HG03280 (cell line): ENCODE results near the gene SYT1.

Experiments
- ATAC-seq: cut with Tn5 transposase; IDR thresholded peaks from one replicate; pipeline ENCODE4 v1.9.1; 2021; ENCODE audit warnings: mild to moderate bottlenecking, moderate library complexity; ENCODE audit not compliant: unreplicated experiment

SYT1 gene

DNA sequence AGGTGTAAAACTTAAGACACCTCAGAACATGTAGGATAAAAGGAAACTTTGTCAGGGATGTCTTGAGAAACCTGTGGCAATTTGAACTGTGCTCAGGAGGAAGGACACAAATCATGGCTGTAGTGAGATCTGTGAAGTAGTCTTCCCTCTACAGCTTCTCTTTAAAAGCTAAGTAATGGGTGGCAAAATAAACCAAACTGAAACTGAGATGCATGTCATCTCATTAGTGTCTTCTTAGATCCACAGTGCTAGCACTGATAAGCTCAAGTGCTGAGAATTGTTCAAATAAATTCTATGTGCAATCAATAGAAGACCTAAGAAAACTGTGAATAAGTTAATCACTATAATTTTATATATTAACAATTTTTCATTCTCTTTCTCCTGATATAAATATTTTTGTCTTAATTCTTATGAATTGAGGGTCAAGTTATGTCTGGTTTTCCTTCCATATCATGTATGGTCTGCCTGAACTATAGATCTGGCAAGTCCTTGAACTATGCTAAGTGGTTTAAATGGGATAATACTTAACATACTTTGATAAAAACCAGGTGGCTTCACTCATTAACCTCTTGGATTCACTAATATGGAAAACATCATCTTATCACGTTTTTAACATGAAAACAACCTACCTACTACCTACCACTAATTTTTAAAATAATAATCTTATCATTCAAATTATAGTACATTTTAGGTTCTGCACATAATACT lies 27.2 kb downstream of the SYT1 start:
- ATAC-seq, result no peak

DNA sequence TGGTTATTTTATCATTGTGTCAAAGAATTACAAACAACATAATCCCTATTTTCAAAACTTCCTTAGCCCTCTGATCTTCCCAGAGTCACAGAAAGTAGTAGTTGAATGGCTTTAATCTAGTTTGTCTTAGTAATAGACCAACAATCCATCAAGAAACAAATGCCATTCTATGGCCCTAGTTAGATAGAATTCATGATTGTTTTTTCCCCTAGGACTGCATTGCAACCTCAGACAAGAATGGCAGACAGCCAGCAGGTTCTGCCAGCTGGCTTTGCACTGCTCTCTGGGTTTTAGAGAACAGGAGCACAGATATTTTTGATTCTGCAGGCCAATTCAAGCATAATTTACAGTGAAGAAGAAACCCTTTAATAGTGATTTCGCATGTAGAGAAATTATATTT lies 33.8 kb downstream of the SYT1 start:
- ATAC-seq, result no peak

DNA sequence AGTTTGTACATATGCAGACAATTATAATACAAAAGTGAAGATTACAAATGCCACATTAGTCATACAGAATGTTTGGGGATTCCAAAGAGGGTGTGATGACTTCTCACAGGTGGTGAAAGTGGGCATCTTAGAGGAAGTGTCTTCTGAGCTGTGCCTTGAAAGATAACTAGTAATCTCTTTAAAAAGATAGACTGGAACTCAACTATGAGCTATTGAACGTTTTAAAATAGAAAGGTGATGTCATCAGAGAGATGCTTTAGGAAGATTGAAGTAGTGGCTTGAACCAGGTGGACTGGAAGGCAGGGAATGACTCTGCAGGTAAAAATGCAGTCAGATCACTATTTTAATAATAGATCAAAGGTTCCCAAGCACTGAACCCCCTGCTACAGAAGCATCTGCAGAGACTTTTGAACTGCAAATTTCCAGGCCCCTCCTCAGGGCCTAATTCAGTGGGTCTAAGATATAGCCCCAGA lies 50.3 kb downstream of the SYT1 start:
- ATAC-seq, result no peak

DNA sequence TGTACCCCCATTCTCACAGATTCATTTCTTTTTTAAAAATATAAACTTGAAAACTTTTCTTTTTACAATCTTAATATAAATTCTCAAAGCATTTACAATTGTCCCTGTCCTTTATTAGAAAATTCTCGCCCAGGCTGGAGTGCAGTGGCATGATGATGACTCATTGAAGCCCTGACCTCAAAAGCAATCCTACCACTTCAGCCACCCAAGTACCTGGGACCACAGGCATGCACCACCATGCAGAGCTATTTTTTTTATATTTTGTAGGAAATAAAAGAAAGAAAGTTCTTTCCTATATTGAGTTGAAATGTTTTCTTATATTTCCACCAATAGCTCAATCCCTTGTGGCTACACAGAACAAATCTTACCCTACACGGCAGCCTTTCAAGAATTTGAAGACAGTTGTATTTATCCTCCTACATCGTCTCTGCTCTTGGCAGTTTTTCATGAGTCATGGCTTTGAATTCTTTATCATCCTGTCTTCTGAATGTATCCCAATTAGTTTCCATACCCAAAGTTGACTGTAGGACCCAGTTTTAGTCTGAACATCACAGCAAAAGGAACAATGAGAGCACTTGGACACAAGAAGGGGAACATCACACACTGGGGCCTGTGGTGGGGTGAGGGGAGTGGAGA lies 52.4 kb downstream of the SYT1 start:
- ATAC-seq, result no peak

DNA sequence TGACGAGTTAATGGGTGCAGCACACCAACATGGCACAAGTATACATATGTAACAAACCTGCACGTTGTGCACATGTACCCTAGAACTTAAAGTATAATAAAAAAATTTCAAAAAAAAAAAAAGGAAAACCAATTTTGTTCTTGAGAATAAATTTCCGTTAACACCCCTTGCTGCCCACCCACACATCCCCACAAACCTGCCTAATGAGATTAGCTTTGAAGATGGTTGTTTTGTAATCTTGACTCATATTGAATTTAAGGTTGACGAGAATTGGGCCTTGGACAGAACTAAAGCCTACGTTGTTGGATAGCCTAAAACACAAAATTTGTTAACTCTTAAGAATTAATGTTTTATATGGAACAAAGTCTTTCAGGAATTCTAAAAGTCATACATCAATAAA lies 52.9 kb downstream of the SYT1 start:
- ATAC-seq, result no peak

DNA sequence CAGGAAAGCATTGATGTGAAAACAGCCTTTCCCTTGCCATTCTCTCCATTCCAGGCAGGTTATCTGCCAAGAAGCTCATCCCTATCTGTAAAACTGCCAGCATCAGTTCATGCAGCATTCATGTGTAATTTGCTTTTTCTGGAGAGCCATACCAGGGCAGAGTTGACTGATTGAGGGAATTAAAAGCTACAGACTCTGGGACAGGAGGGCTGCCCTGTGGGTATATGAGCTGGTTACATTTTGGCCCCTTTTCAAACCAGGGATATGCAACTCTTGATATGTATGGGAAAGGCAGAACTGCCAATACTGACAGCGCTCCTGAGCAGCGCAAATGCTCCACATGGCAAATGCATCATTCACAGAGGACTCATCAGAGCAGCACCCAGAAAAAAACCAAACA lies 53.7 kb downstream of the SYT1 start:
- ATAC-seq, result no peak

DNA sequence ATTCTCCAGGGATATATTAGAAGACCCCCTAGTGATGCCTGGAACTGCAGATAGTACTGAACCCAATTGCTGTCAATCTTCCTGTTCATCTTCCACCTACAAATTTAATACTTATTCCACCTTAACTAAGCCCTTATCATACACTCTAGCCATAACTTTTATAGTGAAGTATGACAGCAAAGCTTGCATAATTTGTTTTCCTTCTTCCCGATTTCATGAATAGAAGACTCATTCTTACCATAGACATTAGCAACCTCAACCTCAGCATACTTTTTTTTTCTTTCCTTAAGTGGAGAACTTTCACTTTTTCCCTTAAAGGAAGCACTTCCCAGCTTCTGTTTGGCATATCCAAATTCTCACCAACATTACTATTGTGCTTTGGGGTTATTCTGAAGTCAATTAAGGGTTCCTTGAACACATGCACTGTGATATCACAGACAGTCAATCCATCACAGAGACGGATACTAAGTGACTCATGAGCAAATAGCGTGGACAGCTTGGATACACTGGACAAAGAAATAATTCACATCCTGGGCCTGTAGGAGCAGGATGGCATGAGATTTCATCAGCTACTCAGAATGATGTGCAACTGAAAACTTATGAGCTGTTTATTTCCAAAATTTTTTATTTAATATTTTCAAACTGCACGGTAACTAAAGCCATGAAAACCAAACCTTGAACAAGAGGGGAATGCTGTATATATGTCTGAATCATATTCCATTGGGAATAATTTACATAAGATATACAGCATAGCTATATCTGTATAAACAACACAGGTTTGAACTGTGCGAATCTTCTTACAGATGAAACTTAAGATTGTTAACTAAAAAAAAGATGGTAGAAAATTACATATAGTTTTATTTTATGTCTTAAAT lies 63.9 kb downstream of the SYT1 start:
- no peak for ATAC-seq

DNA sequence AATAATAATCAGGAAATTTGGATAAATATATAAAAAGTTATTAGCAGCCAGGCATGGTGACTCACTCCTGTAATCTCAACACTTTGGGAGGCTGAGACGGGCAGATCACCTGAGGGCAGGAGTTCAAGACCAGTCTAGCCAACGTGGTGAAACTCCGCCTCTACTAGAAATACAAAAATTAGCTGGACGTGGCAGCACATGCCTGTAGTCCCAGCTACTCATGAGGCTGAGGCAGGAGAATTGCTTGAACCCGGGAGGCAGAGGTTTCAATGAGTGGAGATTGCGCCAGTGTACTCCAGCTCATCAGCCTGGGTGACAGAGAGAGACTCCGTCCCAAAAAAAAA lies 64.5 kb downstream of the SYT1 start:
- ATAC-seq, result no peak

DNA sequence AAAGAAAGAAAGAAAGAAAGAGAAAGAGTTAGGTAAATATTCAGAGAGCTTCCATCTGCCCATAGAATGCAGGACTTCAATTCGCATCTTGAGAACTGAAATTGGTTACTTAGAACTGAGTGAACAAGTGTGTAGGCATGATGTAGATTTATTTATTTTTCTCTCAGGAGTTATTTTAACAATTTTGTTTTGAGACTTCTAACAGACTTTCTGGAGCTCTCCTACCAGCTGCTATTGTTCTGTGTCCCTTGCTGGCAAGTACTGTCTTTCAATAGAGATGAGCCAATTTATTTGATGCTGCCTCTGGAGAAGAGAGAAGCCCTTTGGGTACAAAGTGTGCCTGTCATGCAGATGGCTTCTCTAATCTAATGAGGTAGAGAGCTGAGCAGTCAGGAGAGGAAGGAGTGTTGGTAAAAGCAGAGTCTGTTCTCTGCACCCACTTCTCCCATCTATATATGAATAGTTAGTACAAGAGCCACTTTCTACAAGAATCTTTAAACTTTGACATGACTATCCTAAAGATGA lies 67.0 kb downstream of the SYT1 start:
- ATAC-seq, result no peak

DNA sequence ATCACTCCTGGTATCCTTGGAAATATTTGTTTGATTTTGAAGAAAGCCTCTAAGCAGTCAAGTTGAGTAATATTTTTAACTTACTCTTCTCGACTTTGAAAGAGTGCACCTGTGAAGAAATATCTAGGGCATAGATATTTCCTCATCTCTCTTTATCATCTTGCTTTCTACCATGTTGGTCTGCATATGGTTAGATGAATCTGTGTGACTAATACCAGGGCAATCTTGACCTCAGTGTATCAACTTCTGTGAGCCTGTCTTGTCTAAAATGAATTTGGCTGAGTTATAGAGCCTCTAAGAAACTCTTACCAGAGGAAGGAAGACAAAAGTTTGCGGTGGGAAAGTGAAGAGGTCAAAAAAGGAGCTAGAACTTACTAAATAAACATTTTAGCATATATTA lies 68.4 kb downstream of the SYT1 start:
- ATAC-seq, result no peak

DNA sequence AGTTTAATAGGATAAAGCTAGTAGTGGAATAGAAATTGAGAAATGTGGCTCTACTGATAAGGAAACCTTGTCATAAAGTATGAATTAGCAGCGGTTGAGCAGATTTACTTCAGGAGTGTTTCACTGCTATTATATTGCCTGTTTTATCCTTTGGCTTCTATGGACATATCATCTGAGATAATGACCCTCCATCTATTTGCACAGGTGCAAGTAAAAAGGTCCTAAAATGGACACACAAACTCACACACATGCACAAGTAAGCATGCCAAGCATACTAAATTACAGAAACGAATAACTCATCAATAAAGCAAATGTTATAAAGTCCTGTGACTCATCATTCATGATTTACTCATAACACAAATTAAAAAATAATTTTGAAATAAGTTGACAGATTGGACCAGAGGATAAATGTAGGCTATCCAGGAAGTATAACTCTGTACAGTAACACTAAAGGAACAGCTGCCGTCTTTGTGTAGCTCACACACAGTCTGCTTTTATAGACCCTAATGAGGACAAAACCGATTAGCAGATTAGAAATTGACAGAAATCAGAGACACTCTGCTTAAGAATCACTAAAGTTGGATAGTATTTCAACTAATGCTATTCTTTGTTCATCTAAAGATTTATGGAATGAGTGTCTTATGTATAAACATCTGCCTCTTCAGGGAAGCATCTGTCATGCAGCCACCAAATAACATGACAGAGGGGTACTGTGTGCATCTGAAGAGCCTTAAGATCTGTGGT lies 73.9 kb downstream of the SYT1 start:
- ATAC-seq, result no peak

DNA sequence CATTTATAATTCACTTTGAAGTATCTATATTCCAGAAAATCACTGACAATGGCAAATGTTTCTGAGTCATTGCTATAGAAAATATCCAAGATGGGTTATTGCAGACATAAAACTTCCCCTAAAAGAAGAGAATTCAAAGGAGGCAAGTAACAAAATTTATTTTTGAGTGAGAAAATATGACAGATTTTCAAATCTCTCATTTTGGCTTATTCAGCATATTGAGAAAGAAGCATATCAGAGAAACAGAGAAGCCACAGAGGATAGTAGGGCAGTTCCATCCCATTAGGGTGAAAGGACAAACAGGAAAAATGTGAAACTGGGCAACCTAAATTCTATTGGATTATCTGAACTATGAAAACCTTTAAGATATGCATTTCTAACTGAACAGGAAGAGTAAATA lies 85.0 kb downstream of the SYT1 start:
- ATAC-seq, result no peak

DNA sequence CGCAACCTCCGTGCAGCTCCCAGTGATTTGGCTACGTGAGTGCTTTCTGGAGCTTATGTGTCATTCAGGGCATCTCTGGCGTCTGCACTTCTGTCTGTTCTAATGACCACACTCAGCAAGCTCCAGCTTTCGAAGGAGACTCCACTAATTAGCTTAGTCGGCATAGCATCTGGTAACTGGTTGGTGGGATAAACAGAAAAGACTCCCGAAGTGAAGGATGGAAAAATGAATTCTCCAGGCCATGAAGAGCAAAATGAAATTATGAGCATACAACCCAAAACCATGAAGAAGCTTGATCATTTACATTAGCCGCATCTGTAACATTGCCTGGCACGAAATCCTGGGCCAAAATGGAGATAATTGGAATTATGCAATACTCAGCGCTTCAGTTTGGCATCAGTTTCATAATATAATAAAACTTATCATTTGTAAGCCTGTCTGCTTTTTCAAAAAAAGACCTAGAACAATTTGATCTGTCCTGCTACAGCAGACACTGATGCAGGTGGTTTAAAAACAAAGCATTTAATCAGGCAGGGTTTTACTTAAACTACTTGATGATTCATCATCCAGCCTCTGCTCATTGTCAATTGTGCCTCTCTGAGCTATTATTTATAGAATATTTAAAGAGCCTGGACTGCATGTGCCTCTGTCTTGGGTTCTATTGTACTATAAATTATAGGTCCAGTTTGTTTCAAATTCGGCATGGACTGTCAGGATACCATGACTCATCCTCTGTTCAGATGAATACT lies 87.4 kb downstream of the SYT1 start:
- ATAC-seq, result no peak

DNA sequence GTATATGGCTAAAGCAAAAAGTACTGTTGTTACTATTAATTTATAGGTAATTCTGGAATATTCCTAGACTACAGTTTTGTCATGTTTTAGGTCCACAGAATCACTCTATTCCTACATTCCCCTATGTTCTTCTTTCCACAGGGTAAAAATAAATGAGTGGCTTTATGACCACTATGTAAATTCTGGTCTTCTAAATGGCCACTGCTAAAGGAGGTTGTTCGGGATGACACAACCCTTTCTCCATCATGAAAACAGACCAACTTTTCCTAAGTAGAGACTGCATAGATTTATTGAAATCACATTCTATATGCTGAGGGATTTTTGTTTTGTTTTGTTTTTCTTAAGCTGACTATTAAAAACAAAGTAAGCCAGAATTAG lies 88.0 kb downstream of the SYT1 start:
- no peak for ATAC-seq

DNA sequence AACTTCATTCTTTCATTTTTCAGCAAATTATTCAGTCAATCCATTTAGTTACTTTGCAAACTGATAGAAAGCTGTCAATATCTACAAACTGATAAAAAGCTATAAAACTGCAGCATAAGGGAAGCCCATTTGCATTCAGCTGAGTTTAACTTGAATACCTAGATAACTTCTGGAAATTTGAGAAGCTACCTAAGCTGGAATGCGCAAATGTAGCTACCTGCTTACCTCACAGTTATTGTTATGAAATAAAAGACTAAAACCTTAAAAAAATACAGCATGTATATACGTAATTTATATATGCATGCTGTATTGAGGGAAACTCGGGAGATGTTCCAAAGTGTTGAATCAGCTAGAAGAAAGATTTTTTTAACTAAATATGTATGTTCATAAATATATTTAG lies 94.4 kb downstream of the SYT1 start:
- ATAC-seq, result no peak

DNA sequence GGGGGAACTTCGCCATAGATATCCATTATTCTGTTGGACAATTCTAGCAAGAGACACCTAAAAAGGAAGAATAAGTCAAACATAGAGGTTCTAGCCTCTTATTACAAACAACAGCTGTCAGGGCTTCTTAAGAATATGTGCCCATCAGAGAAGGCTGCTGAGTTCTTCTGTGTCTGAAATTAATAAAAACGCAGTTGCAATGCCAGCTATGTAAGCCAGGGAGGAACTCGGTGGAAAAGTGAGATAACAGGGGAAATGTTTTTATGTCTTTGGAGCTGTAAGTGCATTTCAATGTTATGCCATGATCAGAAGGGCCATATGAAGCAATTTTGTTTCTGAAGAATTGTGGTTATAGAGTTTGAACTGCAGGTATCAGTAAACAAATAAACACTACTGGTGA lies 95.0 kb downstream of the SYT1 start:
- no peak for ATAC-seq

DNA sequence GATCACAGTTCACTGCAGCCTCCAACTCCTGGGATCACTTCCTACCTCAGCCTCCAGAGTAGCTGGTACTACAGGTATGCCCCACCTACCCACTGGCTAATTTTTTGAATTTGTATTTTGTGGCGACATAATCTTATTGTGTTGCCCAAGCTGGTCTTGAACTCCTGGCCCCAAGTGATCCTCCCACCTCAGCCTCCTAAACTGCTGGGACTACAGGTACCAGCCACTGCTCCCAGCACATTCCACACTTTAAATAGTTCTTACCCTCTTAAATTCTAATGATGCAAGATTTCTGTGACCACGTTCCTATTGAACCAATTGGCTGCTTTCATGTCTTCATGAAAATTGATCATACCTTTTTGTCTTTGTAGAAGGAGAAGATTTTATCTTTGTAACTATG lies 96.6 kb downstream of the SYT1 start:
- ATAC-seq, result no peak

DNA sequence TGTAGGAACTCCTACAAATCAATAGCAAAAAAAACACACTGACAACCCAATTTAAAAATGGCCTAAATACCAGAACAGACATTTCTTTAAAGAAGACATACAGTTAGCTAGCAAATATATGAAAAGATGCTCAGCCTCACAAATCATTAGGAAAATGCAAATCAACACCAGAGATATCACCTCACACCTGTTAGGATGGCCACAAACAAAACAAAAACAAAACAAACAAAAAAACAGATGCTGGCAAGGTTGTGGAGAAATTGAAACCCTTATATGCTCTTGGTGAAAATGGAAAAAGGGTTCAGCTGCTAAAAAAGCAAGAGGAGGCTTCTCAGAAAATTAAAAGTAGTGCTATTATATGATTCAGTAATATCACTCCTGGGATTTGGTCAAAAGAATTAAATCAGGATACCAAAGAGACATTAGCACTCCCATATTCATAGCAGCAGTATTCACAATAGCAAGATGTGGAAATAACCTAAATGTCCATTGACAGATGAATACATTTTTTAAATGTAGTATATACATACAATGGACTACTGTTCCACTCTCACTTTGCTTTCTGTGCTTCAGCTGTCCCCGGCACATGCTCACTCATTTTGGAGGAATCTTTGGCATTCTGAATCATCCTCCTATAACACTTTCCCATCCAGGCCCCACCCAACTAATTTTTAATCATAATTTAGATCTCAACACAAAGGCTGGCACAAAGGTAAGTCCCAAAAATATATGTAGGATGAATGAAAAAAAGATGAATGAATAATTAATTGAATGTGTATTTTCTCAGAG lies 99.1 kb downstream of the SYT1 start:
- ATAC-seq, result no peak

DNA sequence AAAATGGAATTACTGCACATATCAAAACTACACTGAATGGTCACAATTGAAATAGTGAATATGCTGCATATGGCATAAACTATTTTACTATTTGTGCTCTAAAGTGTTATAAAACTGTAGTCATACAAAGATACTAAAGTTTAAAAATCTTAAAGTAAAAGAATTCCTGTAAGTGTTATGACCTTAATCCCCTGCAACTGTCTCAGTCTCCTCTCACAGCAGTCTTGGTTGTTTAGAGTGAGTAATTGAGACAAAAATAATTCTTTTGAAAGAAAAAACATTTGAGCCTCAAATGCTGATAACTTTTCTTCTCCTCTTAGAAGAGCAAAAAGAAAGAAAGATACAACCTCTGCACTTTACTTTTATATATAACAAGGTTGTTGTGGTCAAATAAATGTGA lies 99.9 kb downstream of the SYT1 start:
- ATAC-seq, result no peak

DNA sequence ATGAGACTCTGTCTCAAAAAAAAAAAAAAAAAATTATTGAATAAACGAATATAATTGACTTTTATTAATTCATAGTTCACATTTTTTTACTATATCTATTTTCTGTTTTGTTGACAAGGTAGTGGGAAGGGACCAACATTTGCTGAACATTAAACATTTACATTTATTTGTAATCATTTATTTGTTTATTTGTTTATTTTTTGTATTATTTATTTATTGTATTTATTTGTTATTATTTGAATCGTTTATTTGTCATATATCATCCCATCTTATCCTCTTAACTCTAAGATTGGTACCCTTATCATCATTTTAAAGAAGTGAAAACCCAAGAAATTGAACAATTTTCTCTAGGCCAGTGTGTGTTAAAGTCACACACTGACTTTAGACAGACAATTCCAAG lies 101.5 kb downstream of the SYT1 start:
- no peak for ATAC-seq
